Psoas muscle (tissue), 8 donors: ENCODE data around the gene OR6C1. TPM values are rescaled to one million over a fixed set of nuclear protein-coding genes. Genes with fewer than 3 reads are reported as not detected.
"Not testable (repeated sequence)": the region's sequence is repeated elsewhere in the genome, so short reads cannot be mapped to it uniquely, and the experiment has no call there.

Experiments
- ATAC-seq, 4 donors: fragments of 200-7000 bp; cut with Tn5 transposase; one replicate each; pipeline ENCODE4 v1.9.1; 2020; ENCODE audit warnings: moderate library complexity in 3 of 4, mild to moderate bottlenecking in 2 of 4
- DNase-seq, 2 donors: peaks; one replicate each; pipeline ENCODE4 v3.0.0-alpha.2; 2020
- H3K27ac ChIP-seq: fragments of 200-600 bp; one replicate; pipeline ENCODE4 v1.8.0; 2022
- H3K27me3 ChIP-seq, 3 donors: fragments of 200-600 bp in 1 of 3; one replicate each; pipeline versions ENCODE4 v1.6.1 to v1.8.0; 2013 to 2022; ENCODE audit warnings: low read length in 2 of 3, mild to moderate bottlenecking in 2 of 3, moderate library complexity in 1 of 3; ENCODE audit not compliant: insufficient read depth in 3 of 3
- H3K36me3 ChIP-seq, 2 donors: fragments of 200-600 bp in 1 of 2; one replicate each; pipeline versions ENCODE4 v1.6.1 to v1.8.0; 2013 to 2022; ENCODE audit warnings: low read depth in 1 of 2, mild to moderate bottlenecking in 1 of 2, moderate library complexity in 1 of 2; ENCODE audit not compliant: insufficient read depth in 1 of 2
- H3K4me1 ChIP-seq: fragments of 200-600 bp; one replicate; pipeline ENCODE4 v1.8.0; 2022
- H3K4me3 ChIP-seq: fragments of 200-600 bp; one replicate; pipeline ENCODE4 v1.8.0; 2022; ENCODE audit warnings: mild to moderate bottlenecking
- H3K9me3 ChIP-seq: fragments of 200-600 bp; one replicate; pipeline ENCODE4 v1.8.0; 2022
- WGBS, 3 donors: extraction: QIAGEN DNeasy Blood & Tissue Kit; methylation state at CpG; one replicate each; pipeline versions ENCODE4 v1.1.6 to v1.1.7; 2013; 5-methylcytosine and 5-hydroxymethylcytosine counted together
- intact Hi-C, 2 donors: fragments of 100-400 bp; cut with DNase I; formaldehyde crosslinking; loops; one replicate each; pipeline versions ENCODE4 v1.11.0 to v1.14.2; 2022
- long read RNA-seq, 2 donors: library from polyadenylated mRNA; unstranded; transcript quantifications; one replicate each; pipeline ENCODE4 v2.0.0, GENCODE V29; 2021
- polyA plus RNA-seq, 3 donors: library from polyadenylated mRNA; stranded (reverse); fragments of 200-250 nt; gene quantifications; one replicate each; pipeline ENCODE4 v1.2.3, GENCODE V29; 2013
- total RNA-seq, 4 donors: library from RNA; stranded (reverse); fragmentation: NEBNext Ultra II Directional in 2 of 4; extraction: Animal tissue kit (Norgen Biotek cat#: 25700) in 2 of 4; gene quantifications; one replicate each; pipeline versions ENCODE4 v1.2.1 to v1.2.4, GENCODE V29; 2021 to 2023
- TF ChIP-seq, protein P1 (sequence below): fragments of 200-600 bp; IDR thresholded peaks from one replicate; pipeline ENCODE4 v1.8.0; 2022; ENCODE audit warnings: antibody characterized with exemption
- donor health status: healthy with polysubstance abuse.
- donor health status: DM: no; HTN: no; CAD: no; lungs with moderate emphysema.
- donor health status: Bipolar disorder and iron deficiency.
- donor health status: healthy.
- donor health status: DM: yes; HTN: yes; CAD: no.
- donor health status: DM: no; HTN: no; CAD: no.
- donor health status: DM: no; HTN: no; CAD: no.
- donor health status: DM: yes; HTN: yes; CAD: no.

OR6C1 gene
- total RNA-seq = not detected
- not detected for polyA plus RNA-seq
- long read RNA-seq, donor 1 = 0 reads
- long read RNA-seq, donor 2 = 0 reads

DNA sequence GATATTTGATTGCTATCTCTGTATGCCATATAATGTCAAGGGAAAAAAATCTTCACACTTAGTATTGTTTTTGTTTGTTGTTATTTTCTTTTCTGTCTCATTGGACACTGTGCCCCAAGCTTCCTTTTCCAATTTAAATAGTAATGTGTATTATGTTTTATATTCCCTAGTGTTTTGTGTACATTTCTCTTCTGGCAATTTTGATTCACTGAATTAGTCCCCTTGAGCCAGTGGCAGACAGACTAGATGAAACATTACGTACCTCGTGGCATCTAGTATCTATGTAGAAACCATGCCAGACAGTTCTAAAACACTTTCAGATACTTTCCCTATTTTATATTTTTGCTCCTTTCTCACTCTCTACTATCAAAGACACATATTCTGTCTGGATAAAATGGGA is at the start of gene OR6C1:
TSS of gene OR6C1 (plus strand) at position 301 of the 400 bp plus-strand sequence. CDS start 6,257 bp downstream, outside the sequence.
- 69 to 79% (median 76%) methylated on average over 2 of the region's 2 CpGs for WGBS, 3 donors
- H3K4me1 ChIP-seq = no peaks in the 10 kb centered on the region
- no peaks in the 10 kb centered on the region for H3K27me3 ChIP-seq
- no peaks in the 10 kb centered on the region for H3K9me3 ChIP-seq
- intact Hi-C loops = no loop called here
- TF ChIP-seq, protein P1, sequence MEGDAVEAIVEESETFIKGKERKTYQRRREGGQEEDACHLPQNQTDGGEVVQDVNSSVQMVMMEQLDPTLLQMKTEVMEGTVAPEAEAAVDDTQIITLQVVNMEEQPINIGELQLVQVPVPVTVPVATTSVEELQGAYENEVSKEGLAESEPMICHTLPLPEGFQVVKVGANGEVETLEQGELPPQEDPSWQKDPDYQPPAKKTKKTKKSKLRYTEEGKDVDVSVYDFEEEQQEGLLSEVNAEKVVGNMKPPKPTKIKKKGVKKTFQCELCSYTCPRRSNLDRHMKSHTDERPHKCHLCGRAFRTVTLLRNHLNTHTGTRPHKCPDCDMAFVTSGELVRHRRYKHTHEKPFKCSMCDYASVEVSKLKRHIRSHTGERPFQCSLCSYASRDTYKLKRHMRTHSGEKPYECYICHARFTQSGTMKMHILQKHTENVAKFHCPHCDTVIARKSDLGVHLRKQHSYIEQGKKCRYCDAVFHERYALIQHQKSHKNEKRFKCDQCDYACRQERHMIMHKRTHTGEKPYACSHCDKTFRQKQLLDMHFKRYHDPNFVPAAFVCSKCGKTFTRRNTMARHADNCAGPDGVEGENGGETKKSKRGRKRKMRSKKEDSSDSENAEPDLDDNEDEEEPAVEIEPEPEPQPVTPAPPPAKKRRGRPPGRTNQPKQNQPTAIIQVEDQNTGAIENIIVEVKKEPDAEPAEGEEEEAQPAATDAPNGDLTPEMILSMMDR = no peak
- H3K36me3 ChIP-seq = no peaks in the 10 kb centered on the region
- ATAC-seq (no peak), DNase-seq (no peak)
- H3K4me3 ChIP-seq = no peak within 1 kb of the TSS
- H3K27ac ChIP-seq = no peak within 1 kb of the TSS

DNA sequence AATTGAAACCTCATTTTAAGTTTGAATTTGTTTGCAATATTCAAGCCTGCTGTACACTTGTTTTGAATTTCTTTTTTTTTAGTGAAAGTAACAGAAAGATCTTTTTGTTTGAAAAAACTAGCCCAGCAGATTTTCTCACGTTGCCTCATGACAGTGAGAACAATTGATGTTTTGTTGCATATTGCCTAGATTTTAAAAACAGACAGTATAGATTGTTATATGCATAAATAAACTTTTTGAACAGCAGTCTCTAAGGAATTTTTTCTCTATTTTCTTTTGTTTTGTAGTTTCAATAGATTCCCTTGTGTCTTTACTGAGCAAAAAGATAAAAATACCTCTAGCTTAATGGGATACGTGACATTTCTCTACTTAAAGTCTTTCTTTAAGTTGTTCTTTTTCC is 33.2 kb upstream of the OR6C1 start:
- ATAC-seq = no peak
- H3K4me3 ChIP-seq = no peak overlapping the region
- intact Hi-C loops = no loop called here
- WGBS, 3 donors = 29 to 45% (median 31%) methylated on average over 2 of the region's 2 CpGs
- TF ChIP-seq, protein P1 = no peak
- H3K36me3 ChIP-seq = no peaks in the 10 kb centered on the region
- no peak for DNase-seq
- H3K4me1 ChIP-seq = no peaks in the 10 kb centered on the region
- H3K9me3 ChIP-seq = no peaks in the 10 kb centered on the region
- H3K27ac ChIP-seq = no peak overlapping the region
- peaks cover 0 to 3% (median 0%) of the 10 kb centered on the region in 3 donors for H3K27me3 ChIP-seq

GRCh38 chr12:55289999-55290398 is 24.1 kb upstream of the OR6C1 start:
- Histone ChIP-seq H3K36me3 (no peaks in the 10 kb centered on the region), H3K4me1 (no peaks in the 10 kb centered on the region), H3K27me3 (no peaks in the 10 kb centered on the region), H3K4me3 (no peak overlapping the region), H3K27ac (no peak overlapping the region), H3K9me3 (no peaks in the 10 kb centered on the region)
- intact Hi-C loops = no loop called here
- TF ChIP-seq, protein P1 = no peak
- ATAC-seq = no peak
- no peak for DNase-seq
- 37 to 48% (median 43%) methylated on average over 2 of the region's 2 CpGs for WGBS, 3 donors

- no peak for DNase-seq
- TF ChIP-seq, protein P1 = no peak
- H3K27me3 ChIP-seq = no peaks in the 10 kb centered on the region
- intact Hi-C loops = no loop called here
- no peaks in the 10 kb centered on the region for H3K36me3 ChIP-seq
- H3K27ac ChIP-seq = no peak within 1 kb of the TSS
- no peak within 1 kb of the TSS for H3K4me3 ChIP-seq
- 73 to 80% (median 75%) methylated on average over 2 of the region's 2 CpGs for WGBS, 3 donors
- ATAC-seq = no peak
- H3K9me3 ChIP-seq = no peaks in the 10 kb centered on the region
- H3K4me1 ChIP-seq = no peaks in the 10 kb centered on the region
These were observed 17.7 kb upstream of the OR6C1 start, which contains the start of gene OR6C6 for GRCh38 chr12:55296469-55296868. Gene OR6C6 (minus strand): TSS chr12:55296569. CDS start chr12:55295232, 1,337 bp downstream.

DNA sequence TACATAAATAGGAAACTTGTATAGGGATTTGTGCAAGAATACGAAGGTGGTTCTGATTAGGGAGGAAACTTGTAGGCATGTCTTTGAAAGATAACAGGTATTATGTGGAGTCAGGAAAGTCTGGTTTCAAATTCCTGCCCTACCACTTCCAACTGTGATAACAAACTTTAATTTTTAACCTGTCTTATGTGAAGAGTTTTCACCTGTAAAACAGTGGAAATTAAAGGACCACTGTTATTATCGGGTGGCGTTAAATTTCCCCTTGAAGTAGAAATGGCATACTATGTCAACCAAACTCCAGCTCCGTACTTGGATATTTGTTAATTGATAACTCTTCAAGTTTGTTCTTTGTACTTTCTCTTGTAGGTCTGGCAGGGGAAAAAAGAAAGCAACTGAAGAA is 6.1 kb downstream of the OR6C1 start:
- H3K4me1 ChIP-seq = no peaks in the 10 kb centered on the region
- WGBS, 3 donors = 78 to 80% (median 79%) methylated on average over 4 of the region's 4 CpGs
- no peak for DNase-seq
- no peaks in the 10 kb centered on the region for H3K9me3 ChIP-seq
- H3K27ac ChIP-seq = no peak overlapping the region
- peaks cover 0 to 2% (median 0%) of the 10 kb centered on the region in 3 donors for H3K27me3 ChIP-seq
- TF ChIP-seq, protein P1 = no peak
- ATAC-seq = no peak
- intact Hi-C loops = no loop called here
- no peaks in the 10 kb centered on the region for H3K36me3 ChIP-seq
- H3K4me3 ChIP-seq = no peak overlapping the region

DNA sequence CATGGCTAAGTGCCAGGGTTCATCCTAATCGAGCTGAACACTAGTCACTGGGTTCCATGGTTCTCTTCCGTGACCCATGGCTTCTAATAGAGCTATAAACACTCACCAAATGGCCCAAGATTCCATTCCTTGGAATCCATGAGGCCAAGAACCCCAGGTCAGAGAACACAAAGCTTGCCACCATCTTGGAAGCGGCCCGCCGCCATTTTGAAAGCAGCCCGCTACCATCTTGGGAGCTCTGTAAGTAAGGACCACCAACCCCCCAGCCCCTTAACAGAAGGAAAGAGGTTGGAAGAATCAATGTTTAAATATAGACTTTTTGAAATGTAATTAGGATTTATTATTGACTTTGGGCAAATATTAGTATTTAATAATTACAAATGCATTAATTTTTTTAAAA is 11.7 kb downstream of the OR6C1 start:
- ATAC-seq, H3K27ac ChIP-seq, H3K4me1 ChIP-seq, H3K4me3 ChIP-seq, intact Hi-C loops, H3K9me3 ChIP-seq, H3K27me3 ChIP-seq, DNase-seq, H3K36me3 ChIP-seq: not testable (repeated sequence)
- WGBS, 3 donors = 90 to 91% (median 90%) methylated on average over 6 of the region's 6 CpGs
